ENCODE measurements around the gene DCN. TPM values are rescaled to one million over a fixed set of nuclear protein-coding genes. Genes with fewer than 3 reads are reported as not detected.

DCN gene
- polyA plus RNA-seq, 1 of the 3 experiments (the other 2 are of a cell fraction): 5.5 TPM

- no peaks in the 10 kb centered on the region for H3K79me2 ChIP-seq (ENCODE audit: insufficient read depth)
- CTCF ChIA-PET: no interaction called here
- no peak for TF ChIP-seq RXRA (IDR thresholded peaks at IDR 0.05; ENCODE audit: borderline replicate concordance, low read depth)
- no peak for TF ChIP-seq NRF1 (IDR thresholded peaks at IDR 0.05; ENCODE audit: low read depth, low read length)
- no peak for TF ChIP-seq RCOR1 (IDR thresholded peaks at IDR 0.05; ENCODE audit: low read length)
- TF ChIP-seq, protein P1, sequence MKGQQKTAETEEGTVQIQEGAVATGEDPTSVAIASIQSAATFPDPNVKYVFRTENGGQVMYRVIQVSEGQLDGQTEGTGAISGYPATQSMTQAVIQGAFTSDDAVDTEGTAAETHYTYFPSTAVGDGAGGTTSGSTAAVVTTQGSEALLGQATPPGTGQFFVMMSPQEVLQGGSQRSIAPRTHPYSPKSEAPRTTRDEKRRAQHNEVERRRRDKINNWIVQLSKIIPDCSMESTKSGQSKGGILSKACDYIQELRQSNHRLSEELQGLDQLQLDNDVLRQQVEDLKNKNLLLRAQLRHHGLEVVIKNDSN (IDR thresholded peaks at IDR 0.05; ENCODE audit: borderline replicate concordance, low read depth): no peak
- no peak for TF ChIP-seq TAF1 (IDR thresholded peaks at IDR 0.05; ENCODE audit: borderline replicate concordance, low read depth, low read length)
- H3K9me3 ChIP-seq: no peaks in the 10 kb centered on the region
- no peak for DNase-seq
- no peaks in the 10 kb centered on the region for H3K36me3 ChIP-seq (replicated peaks in 1 of 2; ENCODE audit: control insufficient read depth in 1 of 2, insufficient read depth in 2 of 2, low read length in 1 of 2)
- no peak overlapping the region for H3K9ac ChIP-seq
- H3K4me2 ChIP-seq: no peak overlapping the region
- no peaks in the 10 kb centered on the region; a peak in 1 of 4 replicates for H3K4me1 ChIP-seq (ENCODE audit: control insufficient read depth in 1 of 2, insufficient read depth in 2 of 2, low read depth in 1 of 2, low read length in 1 of 2)
- H3K9me2 ChIP-seq: no peaks in the 10 kb centered on the region
- H3K4me3 ChIP-seq (ENCODE audit: low read depth in 2 of 2, low read length in 1 of 2): no peak overlapping the region
- no peak overlapping the region for H2AFZ ChIP-seq (ENCODE audit: low read depth)
- no peaks in the 10 kb centered on the region for H4K20me1 ChIP-seq (ENCODE audit: insufficient read depth)
- H3F3A ChIP-seq (replicated peaks; ENCODE audit: insufficient read depth): no peaks in the 10 kb centered on the region
- no peaks in the 10 kb centered on the region for H3K27me3 ChIP-seq (ENCODE audit: insufficient read depth)
- 71% methylated on average over 1 of the region's 1 CpG for WGBS (ENCODE audit: low lambda C conversion rate)
- POLR2A ChIA-PET: no interaction called here
- H3K27ac ChIP-seq (ENCODE audit: low read depth in 2 of 2, low read length in 1 of 2): no peak overlapping the region
Observed at GRCh38 chr12:91205811-91206210, 23.2 kb upstream of the DCN start.

GRCh38 chr12:91204421-91204820, 21.8 kb upstream of the DCN start:
- Histone ChIP-seq H3F3A (replicated peaks; ENCODE audit: insufficient read depth) (no peaks in the 10 kb centered on the region), H3K4me1 (ENCODE audit: control insufficient read depth in 1 of 2, insufficient read depth in 2 of 2, low read depth in 1 of 2, low read length in 1 of 2) (no peaks in the 10 kb centered on the region; a peak in 1 of 4 replicates), H3K9me2 (no peaks in the 10 kb centered on the region), H3K9me3 (no peaks in the 10 kb centered on the region), H3K27ac (ENCODE audit: low read depth in 2 of 2, low read length in 1 of 2) (no peak overlapping the region), H3K9ac (no peak overlapping the region), H3K79me2 (ENCODE audit: insufficient read depth) (no peaks in the 10 kb centered on the region), H3K4me3 (ENCODE audit: low read depth in 2 of 2, low read length in 1 of 2) (no peak overlapping the region), H3K27me3 (ENCODE audit: insufficient read depth) (no peaks in the 10 kb centered on the region), H3K4me2 (no peak overlapping the region), H2AFZ (ENCODE audit: low read depth) (no peak overlapping the region), H4K20me1 (ENCODE audit: insufficient read depth) (no peaks in the 10 kb centered on the region), H3K36me3 (replicated peaks in 1 of 2; ENCODE audit: control insufficient read depth in 1 of 2, insufficient read depth in 2 of 2, low read length in 1 of 2) (no peaks in the 10 kb centered on the region)
- ChIA-PET CTCF (interaction anchor here (1.2 kb wide), 1 partner anchor 10 kb away, joined by 3 read pairs; no protein-coding TSS in a partner anchor), POLR2A (no interaction called here)
- 89% methylated on average over 4 of the region's 4 CpGs for WGBS (ENCODE audit: low lambda C conversion rate)
- TF ChIP-seq USF2 (IDR thresholded peaks at IDR 0.05; ENCODE audit: borderline replicate concordance, low read depth, low read length): no peak
- TF ChIP-seq SIN3A (IDR thresholded peaks at IDR 0.05; ENCODE audit: borderline replicate concordance, low read depth, low read length): no peak
- no peak for TF ChIP-seq MEF2A (IDR thresholded peaks at IDR 0.05; ENCODE audit: borderline replicate concordance, low read depth)
- no peak for TF ChIP-seq CTCF (IDR thresholded peaks at IDR 0.05)
- TF ChIP-seq CHD2 (IDR thresholded peaks at IDR 0.05; ENCODE audit: low read length, partially characterized antibody): no peak
- TF ChIP-seq EP300 (IDR thresholded peaks at IDR 0.05; ENCODE audit: borderline replicate concordance in 1 of 2, low read depth in 1 of 2, low read length in 1 of 2): no peak
- TF ChIP-seq TEAD4 (IDR thresholded peaks at IDR 0.05; ENCODE audit: borderline replicate concordance, insufficient read depth): no peak
- TF ChIP-seq TAF1 (IDR thresholded peaks at IDR 0.05; ENCODE audit: borderline replicate concordance, low read depth, low read length): no peak
- TF ChIP-seq, protein P2, sequence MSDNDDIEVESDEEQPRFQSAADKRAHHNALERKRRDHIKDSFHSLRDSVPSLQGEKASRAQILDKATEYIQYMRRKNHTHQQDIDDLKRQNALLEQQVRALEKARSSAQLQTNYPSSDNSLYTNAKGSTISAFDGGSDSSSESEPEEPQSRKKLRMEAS (IDR thresholded peaks at IDR 0.05; ENCODE audit: low read depth): no peak
- TF ChIP-seq TCF12 (IDR thresholded peaks at IDR 0.05): no peak
- TF ChIP-seq GABPA (IDR thresholded peaks at IDR 0.05; ENCODE audit: low read depth): no peak
- TF ChIP-seq FOXM1 (IDR thresholded peaks at IDR 0.05; ENCODE audit: low read depth): no peak
- no peak for TF ChIP-seq JUND (IDR thresholded peaks at IDR 0.05)
- DNase-seq: no peak
